Panc1 (cell line): ENCODE results near the gene ZCCHC17. TPM values are rescaled to one million over a fixed set of nuclear protein-coding genes. Genes with fewer than 3 reads are reported as not detected.
"Not testable (repeated sequence)": the region's sequence is repeated elsewhere in the genome, so short reads cannot be mapped to it uniquely, and the experiment has no call there.

Experiments used
- ATAC-seq: fragments of 200-7000 bp; cut with Tn5 transposase; 2 replicates; pipeline ENCODE4 v1.9.1; 2020; ENCODE audit warnings: mild to moderate bottlenecking, moderate library complexity
- BruUV-seq: library from RNA; stranded (reverse); fragments of 400-500 nt; replicated peaks from 2 replicates; lab custom pipeline; 2021; lab: Mats Ljungman, UMichigan
- CTCF ChIA-PET: fragments of 300-600 bp; sonication (Branson Sonifier 250); formaldehyde crosslinking; loops from one replicate; lab custom pipeline; 2022; ENCODE audit warnings: antibody characterized with exemption; lab: Charles Lee
- POLR2A ChIA-PET: fragments of 300-600 bp; sonication (Branson Sonifier 250); formaldehyde crosslinking; loops from one replicate; lab custom pipeline; 2022; ENCODE audit warnings: antibody characterized with exemption; lab: Charles Lee
- DNase-seq: peaks from one replicate; pipeline ENCODE4 v3.0.0-alpha.2; 2010; ENCODE audit warnings: low read depth, low spot score
- H3K27ac ChIP-seq: 2 replicates; pipeline ENCODE4 v1.5.1; 2011; ENCODE audit warnings: mild to moderate bottlenecking, low read length, inconsistent platforms
- H3K27me3 ChIP-seq: fragments of 200-500 bp; sonication (Bioruptor generic); 2 replicates; pipeline ENCODE4 v1.6.0; 2014; ENCODE audit warnings: low read length, inconsistent platforms; ENCODE audit not compliant: control insufficient read depth, insufficient read depth
- H3K36me3 ChIP-seq: fragments of 200-500 bp; sonication (Bioruptor generic); 2 replicates; pipeline ENCODE4 v1.5.1; 2014; ENCODE audit warnings: inconsistent platforms, mild to moderate bottlenecking, low read length, moderate library complexity; ENCODE audit not compliant: control insufficient read depth, insufficient read depth
- H3K4me1 ChIP-seq: 2 replicates; pipeline ENCODE4 v1.5.1; 2011; ENCODE audit warnings: inconsistent platforms, mild to moderate bottlenecking, low read length, moderate library complexity; ENCODE audit not compliant: control insufficient read depth, insufficient read depth
- H3K4me3 ChIP-seq, 2 experiments: 2 replicates each; pipeline ENCODE4 v1.5.1; 2011 to 2012; ENCODE audit warnings: low read depth in 2 of 2, low read length in 2 of 2, mild to moderate bottlenecking in 2 of 2, inconsistent platforms in 1 of 2, moderate library complexity in 1 of 2
- H3K9me3 ChIP-seq: fragments of 200-500 bp; sonication (Bioruptor generic); 2 replicates; pipeline ENCODE4 v1.5.1; 2014; ENCODE audit warnings: low read depth, mild to moderate bottlenecking, inconsistent platforms, low read length, moderate library complexity; ENCODE audit not compliant: control insufficient read depth, insufficient read depth
- POLR2AphosphoS5 ChIP-seq: IDR thresholded peaks from 2 replicates; pipeline ENCODE4 v1.6.1; 2012; ENCODE audit warnings: mild to moderate bottlenecking, low read depth, low read length, moderate library complexity
- SIN3A ChIP-seq: IDR thresholded peaks from 2 replicates; pipeline ENCODE4 v1.6.1; 2012; ENCODE audit warnings: low read depth, mild to moderate bottlenecking, low read length, moderate library complexity, borderline replicate concordance; ENCODE audit not compliant: insufficient read depth
- TCF7L2 ChIP-seq: IDR thresholded peaks from 2 replicates; pipeline ENCODE4 v1.6.1; 2011; ENCODE audit warnings: mild to moderate bottlenecking, low read depth, low read length, inconsistent platforms
- in situ Hi-C: cut with HindIII; loops from 2 replicates; pipeline ENCODE4 v1.10.0; 2016; ENCODE audit warnings: low sequenced_read_pairs, low pct_unique_long_range_greater_than_20kb
- intact Hi-C: fragments of 100-400 bp; cut with micrococcal nuclease; formaldehyde crosslinking; loops from one replicate; pipeline ENCODE4 v1.10.0; 2022; ENCODE audit not compliant: unreplicated experiment
- total RNA-seq: library from RNA; stranded (reverse); gene quantifications from one replicate; pipeline ENCODE4 v1.2.1, GENCODE V29; 2021; ENCODE audit not compliant: unreplicated experiment
- TF ChIP-seq, protein P1 (sequence below), 2 experiments: IDR thresholded peaks; 2 replicates each; pipeline ENCODE4 v1.6.1; 2011 to 2012; ENCODE audit warnings: low read depth in 2 of 2, control low read depth in 1 of 2, low read length in 1 of 2, mild to moderate bottlenecking in 1 of 2, moderate library complexity in 1 of 2; ENCODE audit not compliant: insufficient read depth in 1 of 2
- TF ChIP-seq, protein P2 (sequence below): fragments of 450-650 bp; IDR thresholded peaks from 2 replicates; pipeline ENCODE4 v1.5.1; 2017; ENCODE audit warnings: mild to moderate bottlenecking

The ZCCHC17 gene
- total RNA-seq, 1 experiment from 2014 or later: 30.6 TPM

- no peak for DNase-seq
- TF ChIP-seq TCF7L2: no peak
- no peak for TF ChIP-seq POLR2AphosphoS5
- TF ChIP-seq, protein P1, sequence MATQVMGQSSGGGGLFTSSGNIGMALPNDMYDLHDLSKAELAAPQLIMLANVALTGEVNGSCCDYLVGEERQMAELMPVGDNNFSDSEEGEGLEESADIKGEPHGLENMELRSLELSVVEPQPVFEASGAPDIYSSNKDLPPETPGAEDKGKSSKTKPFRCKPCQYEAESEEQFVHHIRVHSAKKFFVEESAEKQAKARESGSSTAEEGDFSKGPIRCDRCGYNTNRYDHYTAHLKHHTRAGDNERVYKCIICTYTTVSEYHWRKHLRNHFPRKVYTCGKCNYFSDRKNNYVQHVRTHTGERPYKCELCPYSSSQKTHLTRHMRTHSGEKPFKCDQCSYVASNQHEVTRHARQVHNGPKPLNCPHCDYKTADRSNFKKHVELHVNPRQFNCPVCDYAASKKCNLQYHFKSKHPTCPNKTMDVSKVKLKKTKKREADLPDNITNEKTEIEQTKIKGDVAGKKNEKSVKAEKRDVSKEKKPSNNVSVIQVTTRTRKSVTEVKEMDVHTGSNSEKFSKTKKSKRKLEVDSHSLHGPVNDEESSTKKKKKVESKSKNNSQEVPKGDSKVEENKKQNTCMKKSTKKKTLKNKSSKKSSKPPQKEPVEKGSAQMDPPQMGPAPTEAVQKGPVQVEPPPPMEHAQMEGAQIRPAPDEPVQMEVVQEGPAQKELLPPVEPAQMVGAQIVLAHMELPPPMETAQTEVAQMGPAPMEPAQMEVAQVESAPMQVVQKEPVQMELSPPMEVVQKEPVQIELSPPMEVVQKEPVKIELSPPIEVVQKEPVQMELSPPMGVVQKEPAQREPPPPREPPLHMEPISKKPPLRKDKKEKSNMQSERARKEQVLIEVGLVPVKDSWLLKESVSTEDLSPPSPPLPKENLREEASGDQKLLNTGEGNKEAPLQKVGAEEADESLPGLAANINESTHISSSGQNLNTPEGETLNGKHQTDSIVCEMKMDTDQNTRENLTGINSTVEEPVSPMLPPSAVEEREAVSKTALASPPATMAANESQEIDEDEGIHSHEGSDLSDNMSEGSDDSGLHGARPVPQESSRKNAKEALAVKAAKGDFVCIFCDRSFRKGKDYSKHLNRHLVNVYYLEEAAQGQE (IDR thresholded peaks at IDR 0.05; ENCODE audit: insufficient read depth in 1 of 2, low read depth in 2 of 2, low read length in 1 of 2): no peak
- TF ChIP-seq, protein P2, sequence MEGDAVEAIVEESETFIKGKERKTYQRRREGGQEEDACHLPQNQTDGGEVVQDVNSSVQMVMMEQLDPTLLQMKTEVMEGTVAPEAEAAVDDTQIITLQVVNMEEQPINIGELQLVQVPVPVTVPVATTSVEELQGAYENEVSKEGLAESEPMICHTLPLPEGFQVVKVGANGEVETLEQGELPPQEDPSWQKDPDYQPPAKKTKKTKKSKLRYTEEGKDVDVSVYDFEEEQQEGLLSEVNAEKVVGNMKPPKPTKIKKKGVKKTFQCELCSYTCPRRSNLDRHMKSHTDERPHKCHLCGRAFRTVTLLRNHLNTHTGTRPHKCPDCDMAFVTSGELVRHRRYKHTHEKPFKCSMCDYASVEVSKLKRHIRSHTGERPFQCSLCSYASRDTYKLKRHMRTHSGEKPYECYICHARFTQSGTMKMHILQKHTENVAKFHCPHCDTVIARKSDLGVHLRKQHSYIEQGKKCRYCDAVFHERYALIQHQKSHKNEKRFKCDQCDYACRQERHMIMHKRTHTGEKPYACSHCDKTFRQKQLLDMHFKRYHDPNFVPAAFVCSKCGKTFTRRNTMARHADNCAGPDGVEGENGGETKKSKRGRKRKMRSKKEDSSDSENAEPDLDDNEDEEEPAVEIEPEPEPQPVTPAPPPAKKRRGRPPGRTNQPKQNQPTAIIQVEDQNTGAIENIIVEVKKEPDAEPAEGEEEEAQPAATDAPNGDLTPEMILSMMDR: no peak
- TF ChIP-seq SIN3A: no peak
- Histone ChIP-seq H3K4me3 (no peak overlapping the region), H3K4me1 (no peaks in the 10 kb centered on the region), H3K36me3 (no peaks in the 10 kb centered on the region), H3K27ac (no peak overlapping the region), H3K27me3 (no peaks in the 10 kb centered on the region), H3K9me3 (no peaks in the 10 kb centered on the region)
- in situ Hi-C loops: no loop called here
- ATAC-seq: no peak
- intact Hi-C loops: no loop called here
- ChIA-PET CTCF (interaction anchor here (0.5 to 0.6 kb wide), 2 partner anchors 190 to 220 kb away, joined by 4 to 6 read pairs; no protein-coding TSS in a partner anchor), POLR2A (no interaction called here)
- BruUV-seq: no TSS peak
Observed at GRCh38 chr1:31383967-31384366, 87.1 kb downstream of the ZCCHC17 start.

- H3K27ac ChIP-seq, intact Hi-C loops, DNase-seq, H3K4me1 ChIP-seq, H3K36me3 ChIP-seq, in situ Hi-C loops, BruUV-seq, H3K27me3 ChIP-seq, H3K9me3 ChIP-seq, POLR2A ChIA-PET, H3K4me3 ChIP-seq, CTCF ChIA-PET, ATAC-seq: not testable (repeated sequence)
Observed at GRCh38 chr1:31386576-31387243, 89.9 kb downstream of the ZCCHC17 start.

DNA sequence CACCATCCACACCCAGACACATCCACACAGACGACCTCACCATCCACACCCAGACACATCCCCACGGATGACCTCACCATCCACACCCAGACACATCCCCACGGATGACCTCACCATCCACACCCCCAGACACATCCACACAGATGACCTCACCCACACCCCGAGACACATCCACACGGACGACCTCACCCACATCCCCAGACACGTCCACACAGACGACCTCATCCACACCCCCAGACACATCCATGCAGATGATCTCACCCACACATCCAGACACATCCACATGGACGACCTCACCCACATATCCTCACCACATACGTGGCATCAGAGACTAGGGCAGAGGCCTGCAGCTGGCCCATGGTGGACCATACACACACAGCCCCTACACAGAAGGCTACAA, 90.8 kb downstream of the ZCCHC17 start:
- no peaks in the 10 kb centered on the region for H3K36me3 ChIP-seq
- CTCF ChIA-PET: no interaction called here
- in situ Hi-C loops: no loop called here
- ATAC-seq (no peak), DNase-seq (no peak)
- no peaks in the 10 kb centered on the region for H3K27me3 ChIP-seq
- no peaks in the 10 kb centered on the region for H3K4me1 ChIP-seq
- no peak overlapping the region for H3K4me3 ChIP-seq
- TF ChIP-seq POLR2AphosphoS5 (no peak), SIN3A (no peak), TCF7L2 (no peak)
- TF ChIP-seq, protein P2: no peak
- TF ChIP-seq, protein P1 (IDR thresholded peaks at IDR 0.05; ENCODE audit: insufficient read depth in 1 of 2, low read depth in 2 of 2, low read length in 1 of 2): no peak
- no peaks in the 10 kb centered on the region for H3K9me3 ChIP-seq
- intact Hi-C loops: no loop called here
- no peak overlapping the region for H3K27ac ChIP-seq
- no TSS peak for BruUV-seq
- POLR2A ChIA-PET: no interaction called here
